ENCODE measurements around the gene PURB. TPM values are rescaled to one million over a fixed set of nuclear protein-coding genes. Genes with fewer than 3 reads are reported as not detected.

The PURB gene
- total and polyA plus RNA-seq, 3 donors from 2014 or later: 14.7 to 23.9 (median 22.4) TPM

- 81 to 85% methylated on average over 8 of the region's 8 CpGs for WGBS, 2 donors
- no peak for TF ChIP-seq POLR2A (IDR thresholded peaks at IDR 0.05)
- TF ChIP-seq, protein P1, sequence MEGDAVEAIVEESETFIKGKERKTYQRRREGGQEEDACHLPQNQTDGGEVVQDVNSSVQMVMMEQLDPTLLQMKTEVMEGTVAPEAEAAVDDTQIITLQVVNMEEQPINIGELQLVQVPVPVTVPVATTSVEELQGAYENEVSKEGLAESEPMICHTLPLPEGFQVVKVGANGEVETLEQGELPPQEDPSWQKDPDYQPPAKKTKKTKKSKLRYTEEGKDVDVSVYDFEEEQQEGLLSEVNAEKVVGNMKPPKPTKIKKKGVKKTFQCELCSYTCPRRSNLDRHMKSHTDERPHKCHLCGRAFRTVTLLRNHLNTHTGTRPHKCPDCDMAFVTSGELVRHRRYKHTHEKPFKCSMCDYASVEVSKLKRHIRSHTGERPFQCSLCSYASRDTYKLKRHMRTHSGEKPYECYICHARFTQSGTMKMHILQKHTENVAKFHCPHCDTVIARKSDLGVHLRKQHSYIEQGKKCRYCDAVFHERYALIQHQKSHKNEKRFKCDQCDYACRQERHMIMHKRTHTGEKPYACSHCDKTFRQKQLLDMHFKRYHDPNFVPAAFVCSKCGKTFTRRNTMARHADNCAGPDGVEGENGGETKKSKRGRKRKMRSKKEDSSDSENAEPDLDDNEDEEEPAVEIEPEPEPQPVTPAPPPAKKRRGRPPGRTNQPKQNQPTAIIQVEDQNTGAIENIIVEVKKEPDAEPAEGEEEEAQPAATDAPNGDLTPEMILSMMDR (IDR thresholded peaks at IDR 0.05): no peak
- intact Hi-C loops (cut with DNase I; ENCODE audit: low total_unique reads): loop anchor here (10.0 kb wide), 1 partner anchor 280 kb away; no protein-coding TSS in a partner anchor
- no peaks in the 10 kb centered on the region for H3K9me3 ChIP-seq
- H3K4me1 ChIP-seq: no peaks in the 10 kb centered on the region
- no peaks in the 10 kb centered on the region for H3K27me3 ChIP-seq
- H3K36me3 ChIP-seq (ENCODE audit: low read depth, missing control alignments): no peaks in the 10 kb centered on the region
- no peak for DNase-seq
- no peak overlapping the region for H3K27ac ChIP-seq
- H3K4me3 ChIP-seq: no peak overlapping the region
These were observed 30.5 kb downstream of the PURB start for GRCh38 chr7:44854644-44855364.

- H3K4me1 ChIP-seq: no peaks in the 10 kb centered on the region
- TF ChIP-seq, protein P1 (IDR thresholded peaks at IDR 0.05): no peak
- no peak for TF ChIP-seq POLR2A (IDR thresholded peaks at IDR 0.05)
- no peaks in the 10 kb centered on the region for H3K36me3 ChIP-seq (ENCODE audit: low read depth, missing control alignments)
- peak overlapping the region in 1 of 2 donors; percentile 7 for H3K4me3 ChIP-seq
- no peaks in the 10 kb centered on the region for H3K9me3 ChIP-seq
- H3K27ac ChIP-seq: no peak overlapping the region
- 66 to 71% methylated on average over 3 of the region's 3 CpGs for WGBS, 2 donors
- no peaks in the 10 kb centered on the region for H3K27me3 ChIP-seq
- intact Hi-C loops (cut with DNase I; ENCODE audit: low total_unique reads): loop anchor here (10.0 kb wide), 1 partner anchor 281 kb away; no protein-coding TSS in a partner anchor
- no peak for DNase-seq
These were observed 31.9 kb downstream of the PURB start for GRCh38 chr7:44853391-44853790.

GRCh38 chr7:44852590-44852989, 32.7 kb downstream of the PURB start:
- H3K4me1 ChIP-seq: no peaks in the 10 kb centered on the region
- no peaks in the 10 kb centered on the region for H3K27me3 ChIP-seq
- intact Hi-C loops (cut with DNase I; ENCODE audit: low total_unique reads): loop anchor here (10.0 kb wide), 1 partner anchor 282 kb away; no protein-coding TSS in a partner anchor
- TF ChIP-seq POLR2A (IDR thresholded peaks at IDR 0.05): no peak
- TF ChIP-seq, protein P1 (IDR thresholded peaks at IDR 0.05): no peak
- no peak overlapping the region for H3K27ac ChIP-seq
- WGBS, 2 donors: 77 to 84% methylated on average over 3 of the region's 3 CpGs
- no peaks in the 10 kb centered on the region for H3K9me3 ChIP-seq
- no peak for DNase-seq
- H3K4me3 ChIP-seq: no peak overlapping the region
- no peaks in the 10 kb centered on the region for H3K36me3 ChIP-seq (ENCODE audit: low read depth, missing control alignments)

- H3K27ac ChIP-seq: no peak overlapping the region
- TF ChIP-seq POLR2A (IDR thresholded peaks at IDR 0.05): no peak
- TF ChIP-seq, protein P1 (IDR thresholded peaks at IDR 0.05): no peak
- intact Hi-C loops (cut with DNase I; ENCODE audit: low total_unique reads): loop anchor here (5.0 to 10.0 kb wide), 2 partner anchors 268 to 285 kb away; partner anchors contain the start of gene TMED4
- WGBS, 2 donors: 75 to 88% methylated on average over 5 of the region's 5 CpGs
- H3K27me3 ChIP-seq: no peaks in the 10 kb centered on the region
- H3K9me3 ChIP-seq: no peaks in the 10 kb centered on the region
- no peaks in the 10 kb centered on the region for H3K36me3 ChIP-seq (ENCODE audit: low read depth, missing control alignments)
- no peak overlapping the region for H3K4me3 ChIP-seq
- DNase-seq: no peak
- no peaks in the 10 kb centered on the region for H3K4me1 ChIP-seq
These were observed 35.3 kb downstream of the PURB start for GRCh38 chr7:44849885-44850544.
